GM21381 (cell line): ENCODE measurements around the gene ABCA1.
A peak's percentile ranks its signal among the peaks of the same experiment; 100 is the strongest.
"Not testable (repeated sequence)": the region's sequence is repeated elsewhere in the genome, so short reads cannot be mapped to it uniquely, and the experiment has no call there.

Experiments
- ATAC-seq: cut with Tn5 transposase; IDR thresholded peaks from one replicate; pipeline ENCODE4 v1.9.1; 2021; ENCODE audit warnings: mild to moderate bottlenecking, moderate library complexity; ENCODE audit not compliant: unreplicated experiment

The ABCA1 gene

GRCh38 chr9:104774132-104774531 lies 153.8 kb downstream of the ABCA1 start:
- no peak for ATAC-seq

DNA sequence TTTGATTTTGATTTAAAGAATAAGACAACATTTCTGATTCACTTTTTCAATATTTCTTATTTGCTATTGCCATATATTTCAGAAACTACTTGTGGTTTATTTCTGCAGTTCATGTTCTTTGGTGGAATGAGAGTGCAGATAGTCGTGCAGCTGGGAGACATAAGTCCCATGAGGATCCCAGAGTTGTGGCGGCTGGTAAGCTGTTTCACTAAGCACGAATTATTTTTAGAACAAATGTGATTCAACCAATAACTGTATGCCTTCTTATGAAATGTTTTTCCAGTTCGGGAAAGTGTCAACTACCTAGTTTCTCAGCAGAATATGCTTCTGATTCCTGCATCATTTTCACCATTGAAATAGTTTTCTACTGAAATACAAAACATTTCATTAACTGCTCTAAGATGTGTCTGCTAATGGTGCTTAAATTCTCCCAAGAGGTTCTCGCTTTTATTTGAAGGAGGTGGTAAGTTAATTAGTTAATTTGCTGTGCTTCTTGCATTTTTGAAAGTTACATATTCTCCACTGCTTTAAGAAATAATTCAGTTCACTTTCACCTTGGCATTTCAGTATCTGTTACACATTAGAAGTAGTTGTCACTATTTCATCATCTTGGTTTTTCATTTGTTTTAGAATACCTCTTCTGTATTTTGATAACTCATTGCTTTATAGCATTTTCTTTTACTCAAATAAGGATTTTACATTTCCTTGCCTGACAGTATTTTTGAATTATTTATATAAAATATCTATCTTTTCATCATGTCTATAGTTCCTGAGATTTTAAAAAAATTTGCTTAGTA lies 155.0 kb downstream of the ABCA1 start:
- peak; percentile 24 for ATAC-seq

GRCh38 chr9:104769655-104770054 lies 158.3 kb downstream of the ABCA1 start:
- ATAC-seq, result no peak

- not testable (repeated sequence) for ATAC-seq
These were observed 158.9 kb downstream of the ABCA1 start for GRCh38 chr9:104769029-104769428.

GRCh38 chr9:104767507-104767906 lies 160.4 kb downstream of the ABCA1 start:
- no peak for ATAC-seq

DNA sequence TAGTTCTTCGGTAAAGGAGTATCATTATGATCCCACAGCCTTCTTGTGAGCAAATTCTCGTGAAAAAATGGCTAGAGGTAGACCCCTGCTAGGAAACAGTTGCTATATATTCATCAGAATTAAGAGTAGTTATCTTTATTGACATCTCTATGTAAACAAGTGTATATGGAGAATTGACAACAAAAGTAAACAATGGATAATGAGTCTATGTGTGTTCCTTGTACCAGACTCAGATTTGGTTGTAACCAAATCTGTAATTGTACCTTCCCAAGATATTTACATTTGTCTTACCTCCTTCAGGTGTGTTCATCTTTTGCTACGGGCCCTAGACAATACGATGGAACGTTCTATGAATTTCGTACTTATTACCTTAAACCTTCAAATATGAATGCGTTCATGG lies 161.9 kb downstream of the ABCA1 start:
- ATAC-seq, result no peak

- ATAC-seq, result peak; percentile 30
These were observed 162.8 kb downstream of the ABCA1 start for GRCh38 chr9:104765138-104765537.

DNA sequence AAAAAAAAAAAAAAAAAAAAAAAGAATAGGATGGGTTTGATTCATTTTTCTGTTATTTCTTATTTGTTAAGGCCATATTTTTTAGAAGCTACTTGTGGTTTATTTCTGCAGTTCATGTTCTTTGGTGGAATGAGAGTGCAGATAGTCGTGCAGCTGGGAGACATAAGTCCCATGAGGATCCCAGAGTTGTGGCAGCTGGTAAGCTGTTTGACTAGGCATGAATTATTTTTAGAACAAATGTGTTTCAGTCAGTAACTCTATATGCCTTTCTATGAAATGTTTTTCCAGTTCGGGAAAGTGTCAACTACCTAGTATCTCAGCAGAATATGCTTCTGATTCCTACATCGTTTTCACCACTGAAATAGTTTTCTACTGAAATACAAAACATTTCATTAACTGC lies 169.0 kb downstream of the ABCA1 start:
- no peak for ATAC-seq

- ATAC-seq, result peak; percentile 26
These were observed 177.7 kb downstream of the ABCA1 start for GRCh38 chr9:104750185-104750767.

GRCh38 chr9:104748359-104749031 lies 179.5 kb downstream of the ABCA1 start:
- ATAC-seq, result peak; percentile 2

GRCh38 chr9:104747565-104748358 lies 180.2 kb downstream of the ABCA1 start, which contains the start of gene NIPSNAP3A:
NIPSNAP3A (plus strand) TSS chr9:104747683; CDS start chr9:104747793, 110 bp downstream.
- ATAC-seq, result peak; percentile 86

- ATAC-seq, result no peak
These were observed 180.8 kb downstream of the ABCA1 start for GRCh38 chr9:104747245-104747564.

DNA sequence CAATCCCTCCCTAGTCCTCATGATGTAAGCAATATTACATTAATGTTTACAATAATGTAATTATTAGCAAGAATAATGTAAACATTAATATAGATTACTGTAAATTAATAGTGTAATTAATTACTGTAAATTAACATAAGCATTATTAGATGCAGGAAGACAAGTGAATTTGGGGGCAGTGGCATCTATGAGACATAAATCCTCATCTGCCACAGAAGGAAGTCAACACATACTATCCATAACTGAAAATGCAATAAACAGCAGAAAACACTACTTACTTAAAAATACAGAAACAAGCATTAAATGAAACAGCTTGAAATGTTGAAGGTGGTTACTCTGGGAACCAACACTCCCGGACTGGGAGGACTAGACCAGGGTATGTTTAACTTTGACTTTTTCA lies 181.2 kb downstream of the ABCA1 start:
- no peak for ATAC-seq

GRCh38 chr9:104746285-104746684 lies 181.7 kb downstream of the ABCA1 start:
- ATAC-seq, result no peak

DNA sequence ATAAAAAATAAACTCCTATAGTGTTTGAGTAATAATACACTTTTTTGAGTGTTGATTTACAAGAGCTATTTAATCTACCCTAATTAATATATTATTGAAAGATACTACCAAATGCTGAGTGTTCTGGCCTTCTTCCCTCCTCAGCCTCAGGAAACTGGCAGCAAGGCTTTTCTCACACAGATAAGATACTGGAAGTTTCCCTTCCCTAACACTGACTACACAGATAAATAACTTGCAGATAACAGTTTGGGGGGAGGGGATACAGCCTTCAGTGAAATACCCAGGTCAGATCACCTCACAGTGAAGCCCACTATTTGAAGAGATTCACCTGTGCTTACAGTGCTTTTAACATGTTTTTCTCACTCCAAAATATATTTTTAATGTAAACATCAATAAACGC lies 182.1 kb downstream of the ABCA1 start:
- ATAC-seq, result no peak

GRCh38 chr9:104743376-104743985 lies 184.5 kb downstream of the ABCA1 start:
- ATAC-seq, result peak; percentile 35

GRCh38 chr9:104740621-104741020 lies 187.3 kb downstream of the ABCA1 start:
- no peak for ATAC-seq

DNA sequence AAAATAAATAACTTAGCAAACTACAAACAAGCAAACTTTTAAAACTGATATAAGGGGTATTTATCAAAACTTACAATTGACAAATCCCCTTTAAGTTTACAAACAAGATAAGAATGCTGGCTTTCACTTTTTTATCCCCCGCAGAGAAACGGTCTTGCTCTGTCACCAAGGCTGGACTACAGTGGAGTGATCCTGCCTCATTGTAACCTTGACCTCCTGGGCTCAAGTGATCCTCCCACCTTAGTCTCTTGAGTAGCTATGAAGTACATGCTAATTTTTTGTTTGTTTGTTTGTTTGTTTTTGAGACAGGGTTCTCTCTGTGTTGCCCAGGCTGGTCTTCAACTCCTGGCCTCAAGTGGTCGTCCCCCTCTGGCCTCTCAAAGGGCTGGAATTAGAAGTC lies 189.5 kb downstream of the ABCA1 start:
- ATAC-seq, result no peak
